AG04450 (cell line): ENCODE measurements around the gene MID1. TPM values are rescaled to one million over a fixed set of nuclear protein-coding genes. Genes with fewer than 3 reads are reported as not detected.

Experiments
- CTCF ChIA-PET: fragments of 300-600, 350-600 bp; formaldehyde crosslinking; extraction: SDS; loops from one replicate; lab custom pipeline; 2022; ENCODE audit warnings: antibody characterized with exemption, inconsistent platforms; lab: Charles Lee
- POLR2A ChIA-PET: fragments of 350-600 bp; formaldehyde crosslinking; extraction: SDS; loops from one replicate; lab custom pipeline; 2021; ENCODE audit warnings: antibody characterized with exemption, inconsistent platforms; lab: Yijun Ruan, JAX
- DNase-seq: peaks from one replicate; pipeline ENCODE4 v3.0.0-alpha.2; 2011; ENCODE audit warnings: low read depth, low spot score
- H3K27ac ChIP-seq: one replicate; pipeline ENCODE4 v1.5.1; 2012; ENCODE audit warnings: low read depth, low read length, control low read depth
- H3K27me3 ChIP-seq: one replicate; pipeline ENCODE4 v1.6.0; 2012; ENCODE audit warnings: low read length; ENCODE audit not compliant: control insufficient read depth, insufficient read depth
- H3K4me3 ChIP-seq: 2 replicates; pipeline ENCODE4 v1.5.1; 2011; ENCODE audit warnings: mild to moderate bottlenecking, low read depth, low read length, control low read depth
- H3K9me3 ChIP-seq: 2 replicates; pipeline ENCODE4 v1.5.1; 2012; ENCODE audit warnings: low read length; ENCODE audit not compliant: control insufficient read depth, insufficient read depth
- polyA plus RNA-seq: library from polyadenylated mRNA; depleted of rRNA; stranded (reverse); fragments of >200 nt; gene quantifications from 2 replicates; pipeline ENCODE4 v1.2.3, GENCODE V29; 2011
- TF ChIP-seq, protein P1 (sequence below): IDR thresholded peaks from 2 replicates; pipeline ENCODE4 v1.5.1; 2011; ENCODE audit warnings: low read depth, low read length, control low read depth, inconsistent platforms

MID1 gene
- polyA plus RNA-seq, 1 experiment: 37.5 TPM

DNA sequence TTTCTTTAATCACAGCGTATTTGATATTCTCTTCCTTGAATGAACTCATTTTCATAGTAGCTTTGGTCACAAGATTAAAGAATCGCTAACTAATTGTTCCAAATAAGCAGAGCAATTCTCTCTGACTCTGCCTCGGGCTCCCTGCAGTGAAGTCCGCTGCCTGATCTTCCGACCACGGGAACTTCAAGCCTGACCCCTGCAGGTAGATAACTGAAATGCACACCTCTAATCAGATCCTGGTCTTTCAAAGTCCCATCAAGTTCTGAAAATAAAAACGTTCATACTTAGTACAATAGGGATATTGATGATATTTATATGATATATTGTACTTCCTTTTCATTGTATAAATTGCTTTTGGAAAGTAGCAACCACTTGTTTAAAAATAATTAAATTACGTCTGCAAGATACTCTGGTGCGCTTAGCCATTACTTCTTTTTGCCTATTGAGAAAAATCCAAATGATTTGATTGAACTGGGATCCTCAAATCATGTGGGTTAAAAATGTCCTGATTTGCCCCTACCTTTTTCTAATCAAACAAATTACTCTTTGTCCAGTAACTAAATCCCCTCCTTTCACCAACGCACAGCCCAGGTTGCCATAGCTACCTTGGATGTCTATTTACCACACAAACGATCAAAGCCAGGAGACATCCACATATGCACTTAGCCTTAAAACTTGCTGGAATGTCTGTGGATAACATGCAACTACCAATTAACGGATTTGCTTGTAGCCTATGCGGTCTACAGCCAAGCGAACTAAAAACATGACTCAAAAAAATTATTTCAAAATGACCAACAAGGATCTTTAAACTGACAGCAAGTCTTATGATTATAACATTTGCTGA, 4.2 kb downstream of the MID1 start:
- CTCF ChIA-PET: interaction anchor here (0.7 to 2.1 kb wide), 8 partner anchors 11 to 427 kb away, joined by 3 to 28 read pairs (median 4); no protein-coding TSS in a partner anchor
- H3K4me3 ChIP-seq: peak overlapping the region; percentile 31; the same call in 1 of the 2 replicates

DNA sequence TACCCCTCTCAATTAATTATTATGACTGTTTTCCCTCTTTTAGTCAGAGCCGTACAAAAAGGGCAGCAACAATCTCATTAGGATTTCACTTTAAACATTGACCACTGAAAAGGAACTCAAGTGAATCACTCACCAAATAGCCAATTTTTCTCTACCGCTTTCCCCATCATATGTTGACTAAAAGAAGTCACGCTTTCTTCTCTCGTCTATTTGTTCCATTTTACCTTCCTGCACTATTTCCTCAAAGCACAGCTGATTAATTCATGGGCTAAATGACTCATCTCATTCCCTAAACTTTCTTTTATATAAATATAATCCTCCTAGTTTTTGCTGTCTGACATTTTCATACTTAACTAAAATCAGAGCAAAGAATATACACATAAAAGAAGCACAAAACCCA, 8.2 kb downstream of the MID1 start:
- no peaks in the 10 kb centered on the region for H3K9me3 ChIP-seq
- peak overlapping the region; percentile 22; the same call in 1 of the 2 replicates for H3K4me3 ChIP-seq
- TF ChIP-seq, protein P1, sequence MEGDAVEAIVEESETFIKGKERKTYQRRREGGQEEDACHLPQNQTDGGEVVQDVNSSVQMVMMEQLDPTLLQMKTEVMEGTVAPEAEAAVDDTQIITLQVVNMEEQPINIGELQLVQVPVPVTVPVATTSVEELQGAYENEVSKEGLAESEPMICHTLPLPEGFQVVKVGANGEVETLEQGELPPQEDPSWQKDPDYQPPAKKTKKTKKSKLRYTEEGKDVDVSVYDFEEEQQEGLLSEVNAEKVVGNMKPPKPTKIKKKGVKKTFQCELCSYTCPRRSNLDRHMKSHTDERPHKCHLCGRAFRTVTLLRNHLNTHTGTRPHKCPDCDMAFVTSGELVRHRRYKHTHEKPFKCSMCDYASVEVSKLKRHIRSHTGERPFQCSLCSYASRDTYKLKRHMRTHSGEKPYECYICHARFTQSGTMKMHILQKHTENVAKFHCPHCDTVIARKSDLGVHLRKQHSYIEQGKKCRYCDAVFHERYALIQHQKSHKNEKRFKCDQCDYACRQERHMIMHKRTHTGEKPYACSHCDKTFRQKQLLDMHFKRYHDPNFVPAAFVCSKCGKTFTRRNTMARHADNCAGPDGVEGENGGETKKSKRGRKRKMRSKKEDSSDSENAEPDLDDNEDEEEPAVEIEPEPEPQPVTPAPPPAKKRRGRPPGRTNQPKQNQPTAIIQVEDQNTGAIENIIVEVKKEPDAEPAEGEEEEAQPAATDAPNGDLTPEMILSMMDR: no peak
- H3K27ac ChIP-seq: no peak overlapping the region
- no peak for DNase-seq
- no peaks in the 10 kb centered on the region for H3K27me3 ChIP-seq
- ChIA-PET CTCF (no interaction called here), POLR2A (interaction anchor here (0.7 kb wide), 1 partner anchor 41 kb away, joined by 5 read pairs; no protein-coding TSS in a partner anchor)

More for the DNA sequence above, 4.2 kb downstream of the MID1 start:
- Histone ChIP-seq H3K9me3 (no peaks in the 10 kb centered on the region), H3K27ac (no peak overlapping the region), H3K27me3 (no peaks in the 10 kb centered on the region)
- POLR2A ChIA-PET: no interaction called here
- no peak for DNase-seq
- TF ChIP-seq, protein P1: peak; percentile 62

DNA sequence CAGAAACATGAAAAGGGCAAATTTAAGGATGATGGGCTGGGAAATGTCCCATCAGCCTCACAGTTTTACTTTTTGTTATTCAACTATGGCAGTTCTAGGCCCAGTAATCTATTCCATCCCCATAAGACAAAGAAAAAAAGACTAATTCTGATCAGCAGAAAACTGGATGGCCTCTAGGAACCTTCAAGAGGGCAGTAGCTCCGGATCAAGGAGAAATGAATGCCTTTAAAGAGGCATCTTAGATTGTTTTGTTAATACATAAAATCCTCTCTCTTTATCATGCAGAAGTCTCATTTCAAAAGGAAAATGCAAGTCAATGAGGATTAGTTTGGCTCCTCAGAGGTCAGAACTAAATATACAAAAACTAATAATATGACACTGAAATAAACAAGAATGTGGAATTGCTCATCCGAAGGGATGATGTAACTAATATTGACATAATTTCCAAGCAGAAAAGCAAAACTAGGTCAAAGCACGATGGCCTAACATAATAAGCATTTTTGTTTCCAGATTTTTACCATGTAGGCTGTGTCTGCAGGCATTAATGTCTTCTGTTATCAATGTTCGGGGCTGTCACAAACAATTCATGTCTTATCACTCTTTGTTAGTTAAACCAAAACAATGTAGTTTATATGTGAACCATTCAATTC, 8.8 kb downstream of the MID1 start:
- peak overlapping the region; percentile 22; the same call in 1 of the 2 replicates for H3K4me3 ChIP-seq
- H3K9me3 ChIP-seq: no peaks in the 10 kb centered on the region
- ChIA-PET POLR2A (no interaction called here), CTCF (no interaction called here)
- peak overlapping the region; percentile 52 for H3K27ac ChIP-seq
- TF ChIP-seq, protein P1: no peak
- no peaks in the 10 kb centered on the region for H3K27me3 ChIP-seq
- no peak for DNase-seq

DNA sequence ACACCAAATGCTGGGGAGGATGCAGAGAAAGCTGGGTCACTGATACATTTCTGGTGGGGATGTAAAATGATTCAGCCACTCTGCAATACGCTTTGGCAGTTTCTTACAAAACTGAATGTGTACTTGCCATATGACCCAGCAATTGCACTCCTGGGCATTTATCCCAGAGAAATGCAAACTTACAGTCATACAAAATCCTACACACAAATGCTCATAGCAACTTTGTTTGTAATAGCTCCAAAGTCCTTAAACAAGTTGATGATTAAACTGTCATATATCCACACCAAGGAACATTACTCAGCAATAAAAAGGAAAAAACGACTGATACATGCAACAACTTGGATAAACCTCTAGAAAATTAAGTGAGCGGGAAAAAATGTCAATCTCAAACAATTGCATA, 12.3 kb downstream of the MID1 start:
- ChIA-PET POLR2A (no interaction called here), CTCF (interaction anchor here (0.8 kb wide), 1 partner anchor 418 kb away, joined by 11 read pairs; no protein-coding TSS in a partner anchor)
- peak; percentile 56 for DNase-seq
- no peak overlapping the region for H3K4me3 ChIP-seq
- H3K27me3 ChIP-seq: no peaks in the 10 kb centered on the region
- H3K9me3 ChIP-seq: no peaks in the 10 kb centered on the region
- TF ChIP-seq, protein P1: no peak
- H3K27ac ChIP-seq: no peak overlapping the region

DNA sequence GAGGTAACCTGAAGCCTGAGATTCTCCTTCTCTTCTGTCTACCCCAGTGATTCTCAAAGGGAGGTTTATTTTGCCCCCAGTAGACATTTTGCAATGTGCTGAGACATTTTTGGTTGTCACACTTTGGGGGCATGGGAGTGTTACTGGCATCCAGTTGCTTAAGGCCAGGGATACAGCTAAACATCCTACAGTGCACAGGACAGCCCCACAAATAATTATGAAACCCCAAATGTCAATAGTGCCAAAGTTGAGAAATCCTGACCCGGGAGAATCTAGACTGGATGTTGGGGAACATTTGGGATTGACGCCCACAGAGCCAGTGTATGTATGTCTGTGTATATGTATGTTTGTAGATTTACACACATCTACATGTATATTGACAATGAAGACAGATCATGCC, 13.2 kb downstream of the MID1 start:
- TF ChIP-seq, protein P1: no peak
- no peaks in the 10 kb centered on the region for H3K9me3 ChIP-seq
- ChIA-PET CTCF (interaction anchor here (0.6 kb wide), 1 partner anchor 36 kb away, joined by 5 read pairs; no protein-coding TSS in a partner anchor), POLR2A (no interaction called here)
- no peak overlapping the region for H3K27ac ChIP-seq
- DNase-seq: no peak
- no peak overlapping the region for H3K4me3 ChIP-seq
- H3K27me3 ChIP-seq: no peaks in the 10 kb centered on the region
